Uterus (tissue), 2 donors: ENCODE measurements around the gene ADAMTSL1.

Experiments
- CTCF ChIP-seq, 4 experiments: fragments of 200-600 bp in 2 of 4; fragments of 450-650 bp in 2 of 4; sonication (generic) in 2 of 4; IDR thresholded peaks; one replicate each; pipeline ENCODE4 v1.5.1; 2016 to 2019; ENCODE audit warnings: antibody characterized with exemption in 4 of 4, mild to moderate bottlenecking in 2 of 4, moderate library complexity in 1 of 4
- POLR2A ChIP-seq, 2 donors: fragments of 450-650 bp; IDR thresholded peaks; one replicate each; pipeline ENCODE4 v1.6.1; 2016; ENCODE audit warnings: antibody characterized with exemption in 2 of 2, mild to moderate bottlenecking in 1 of 2, moderate library complexity in 1 of 2

GRCh38 chr9:18638371-18639249, 164.7 kb downstream of the ADAMTSL1 start:
- no peak for TF ChIP-seq CTCF (IDR thresholded peaks at IDR 0.05)
- no peak for TF ChIP-seq POLR2A (IDR thresholded peaks at IDR 0.05)
